Panc1 (cell line): ENCODE results near the gene OR4M1.
"Not testable (repeated sequence)": the region's sequence is repeated elsewhere in the genome, so short reads cannot be mapped to it uniquely, and the experiment has no call there.

Experiments
- POLR2AphosphoS5 ChIP-seq: IDR thresholded peaks from 2 replicates; pipeline ENCODE4 v1.6.1; 2012; ENCODE audit warnings: mild to moderate bottlenecking, low read depth, low read length, moderate library complexity
- TF ChIP-seq, protein P1 (sequence below): fragments of 450-650 bp; IDR thresholded peaks from 2 replicates; pipeline ENCODE4 v1.5.1; 2017; ENCODE audit warnings: mild to moderate bottlenecking

DNA sequence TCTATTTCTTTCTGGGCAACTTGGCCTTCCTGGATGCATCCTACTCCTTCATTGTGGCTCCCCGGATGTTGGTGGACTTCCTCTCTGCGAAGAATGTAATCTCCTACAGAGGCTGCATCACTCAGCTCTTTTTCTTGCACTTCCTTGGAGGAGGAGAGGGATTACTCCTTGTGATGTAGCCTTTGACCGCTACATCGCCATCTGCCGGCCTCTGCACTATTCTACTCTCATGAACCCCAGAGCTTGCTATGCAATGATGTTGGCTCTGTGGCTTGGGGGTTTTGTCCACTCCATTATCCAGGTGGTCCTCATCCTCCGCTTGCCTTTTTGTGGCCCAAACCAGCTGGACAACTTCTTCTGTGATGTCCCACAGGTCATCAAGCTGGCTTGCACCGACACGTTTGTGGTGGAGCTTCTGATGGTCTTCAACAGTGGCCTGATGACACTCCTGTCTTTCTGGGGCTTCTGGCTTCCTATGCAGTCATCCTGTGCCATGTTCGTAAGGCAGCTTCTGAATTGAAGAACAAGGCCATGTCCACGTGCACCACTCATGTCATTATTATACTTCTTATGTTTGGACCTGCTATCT is 23.3 kb downstream of the OR4M1 start:
- TF ChIP-seq, protein P1, sequence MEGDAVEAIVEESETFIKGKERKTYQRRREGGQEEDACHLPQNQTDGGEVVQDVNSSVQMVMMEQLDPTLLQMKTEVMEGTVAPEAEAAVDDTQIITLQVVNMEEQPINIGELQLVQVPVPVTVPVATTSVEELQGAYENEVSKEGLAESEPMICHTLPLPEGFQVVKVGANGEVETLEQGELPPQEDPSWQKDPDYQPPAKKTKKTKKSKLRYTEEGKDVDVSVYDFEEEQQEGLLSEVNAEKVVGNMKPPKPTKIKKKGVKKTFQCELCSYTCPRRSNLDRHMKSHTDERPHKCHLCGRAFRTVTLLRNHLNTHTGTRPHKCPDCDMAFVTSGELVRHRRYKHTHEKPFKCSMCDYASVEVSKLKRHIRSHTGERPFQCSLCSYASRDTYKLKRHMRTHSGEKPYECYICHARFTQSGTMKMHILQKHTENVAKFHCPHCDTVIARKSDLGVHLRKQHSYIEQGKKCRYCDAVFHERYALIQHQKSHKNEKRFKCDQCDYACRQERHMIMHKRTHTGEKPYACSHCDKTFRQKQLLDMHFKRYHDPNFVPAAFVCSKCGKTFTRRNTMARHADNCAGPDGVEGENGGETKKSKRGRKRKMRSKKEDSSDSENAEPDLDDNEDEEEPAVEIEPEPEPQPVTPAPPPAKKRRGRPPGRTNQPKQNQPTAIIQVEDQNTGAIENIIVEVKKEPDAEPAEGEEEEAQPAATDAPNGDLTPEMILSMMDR = peak; percentile 47
- not testable (repeated sequence) for TF ChIP-seq POLR2AphosphoS5
